ENCODE measurements around the gene OTOS. TPM values are rescaled to one million over a fixed set of nuclear protein-coding genes. Genes with fewer than 3 reads are reported as not detected.

The OTOS gene
- total and polyA plus RNA-seq, 9 of the 15 experiments (the other 6 are each of a cell fraction or from before 2014, with no cell fraction given) = not detected

GRCh38 chr2:240165661-240166060 lies 25.2 kb upstream of the OTOS start:
- CTCF ChIA-PET (ENCODE audit: low intra/inter-chr PET ratio) = no interaction called here
- TF ChIP-seq MTA3 (IDR thresholded peaks at IDR 0.05; ENCODE audit: borderline replicate concordance) (no peak), NR2C2 (CRISPR knock-in tag; IDR thresholded peaks at IDR 0.05) (no peak), NR2C2 (tag; IDR thresholded peaks at IDR 0.05) (no peak), POLR3G (IDR thresholded peaks at IDR 0.05; ENCODE audit: extremely low read depth, insufficient read length, insufficient replicate concordance) (no peak), ZNF408 (CRISPR knock-in tag; IDR thresholded peaks at IDR 0.05; ENCODE audit: low read depth) (no peak), NR2C1 (IDR thresholded peaks at IDR 0.05) (no peak), NR2C1 (tag; IDR thresholded peaks at IDR 0.05) (no peak), MAFG (tag; conservative IDR thresholded peaks at IDR 0.05) (no peak), PURB (CRISPR knock-in tag; IDR thresholded peaks at IDR 0.05; ENCODE audit: low read depth) (no peak)
- TF ChIP-seq, protein P1, sequence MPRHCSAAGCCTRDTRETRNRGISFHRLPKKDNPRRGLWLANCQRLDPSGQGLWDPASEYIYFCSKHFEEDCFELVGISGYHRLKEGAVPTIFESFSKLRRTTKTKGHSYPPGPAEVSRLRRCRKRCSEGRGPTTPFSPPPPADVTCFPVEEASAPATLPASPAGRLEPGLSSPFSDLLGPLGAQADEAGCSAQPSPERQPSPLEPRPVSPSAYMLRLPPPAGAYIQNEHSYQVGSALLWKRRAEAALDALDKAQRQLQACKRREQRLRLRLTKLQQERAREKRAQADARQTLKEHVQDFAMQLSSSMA (CRISPR knock-in tag; IDR thresholded peaks at IDR 0.05) = no peak
- TF ChIP-seq, protein P2, sequence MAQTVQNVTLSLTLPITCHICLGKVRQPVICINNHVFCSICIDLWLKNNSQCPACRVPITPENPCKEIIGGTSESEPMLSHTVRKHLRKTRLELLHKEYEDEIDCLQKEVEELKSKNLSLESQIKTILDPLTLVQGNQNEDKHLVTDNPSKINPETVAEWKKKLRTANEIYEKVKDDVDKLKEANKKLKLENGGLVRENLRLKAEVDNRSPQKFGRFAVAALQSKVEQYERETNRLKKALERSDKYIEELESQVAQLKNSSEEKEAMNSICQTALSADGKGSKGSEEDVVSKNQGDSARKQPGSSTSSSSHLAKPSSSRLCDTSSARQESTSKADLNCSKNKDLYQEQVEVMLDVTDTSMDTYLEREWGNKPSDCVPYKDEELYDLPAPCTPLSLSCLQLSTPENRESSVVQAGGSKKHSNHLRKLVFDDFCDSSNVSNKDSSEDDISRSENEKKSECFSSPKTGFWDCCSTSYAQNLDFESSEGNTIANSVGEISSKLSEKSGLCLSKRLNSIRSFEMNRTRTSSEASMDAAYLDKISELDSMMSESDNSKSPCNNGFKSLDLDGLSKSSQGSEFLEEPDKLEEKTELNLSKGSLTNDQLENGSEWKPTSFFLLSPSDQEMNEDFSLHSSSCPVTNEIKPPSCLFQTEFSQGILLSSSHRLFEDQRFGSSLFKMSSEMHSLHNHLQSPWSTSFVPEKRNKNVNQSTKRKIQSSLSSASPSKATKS (CRISPR knock-in tag; IDR thresholded peaks at IDR 0.05) = no peak
- TF ChIP-seq, protein P3, sequence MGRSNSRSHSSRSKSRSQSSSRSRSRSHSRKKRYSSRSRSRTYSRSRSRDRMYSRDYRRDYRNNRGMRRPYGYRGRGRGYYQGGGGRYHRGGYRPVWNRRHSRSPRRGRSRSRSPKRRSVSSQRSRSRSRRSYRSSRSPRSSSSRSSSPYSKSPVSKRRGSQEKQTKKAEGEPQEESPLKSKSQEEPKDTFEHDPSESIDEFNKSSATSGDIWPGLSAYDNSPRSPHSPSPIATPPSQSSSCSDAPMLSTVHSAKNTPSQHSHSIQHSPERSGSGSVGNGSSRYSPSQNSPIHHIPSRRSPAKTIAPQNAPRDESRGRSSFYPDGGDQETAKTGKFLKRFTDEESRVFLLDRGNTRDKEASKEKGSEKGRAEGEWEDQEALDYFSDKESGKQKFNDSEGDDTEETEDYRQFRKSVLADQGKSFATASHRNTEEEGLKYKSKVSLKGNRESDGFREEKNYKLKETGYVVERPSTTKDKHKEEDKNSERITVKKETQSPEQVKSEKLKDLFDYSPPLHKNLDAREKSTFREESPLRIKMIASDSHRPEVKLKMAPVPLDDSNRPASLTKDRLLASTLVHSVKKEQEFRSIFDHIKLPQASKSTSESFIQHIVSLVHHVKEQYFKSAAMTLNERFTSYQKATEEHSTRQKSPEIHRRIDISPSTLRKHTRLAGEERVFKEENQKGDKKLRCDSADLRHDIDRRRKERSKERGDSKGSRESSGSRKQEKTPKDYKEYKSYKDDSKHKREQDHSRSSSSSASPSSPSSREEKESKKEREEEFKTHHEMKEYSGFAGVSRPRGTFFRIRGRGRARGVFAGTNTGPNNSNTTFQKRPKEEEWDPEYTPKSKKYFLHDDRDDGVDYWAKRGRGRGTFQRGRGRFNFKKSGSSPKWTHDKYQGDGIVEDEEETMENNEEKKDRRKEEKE (IDR thresholded peaks at IDR 0.05; ENCODE audit: borderline replicate concordance in 1 of 2, control insufficient read depth in 1 of 2, low read depth in 2 of 2, low read length in 1 of 2) = no peak
- H2AFZ ChIP-seq (ENCODE audit: low read depth, low read length) = no peak overlapping the region
- FAIRE-seq (no peak), DNase-seq (ENCODE audit: extremely low read depth in 1 of 4, low spot score in 3 of 4) (no peak), ATAC-seq (no peak)
- BruUV-seq (replicated peaks) = no TSS peak
- in situ Hi-C loops (cut with MboI) = no loop called here
- no peak overlapping the region for H3K9ac ChIP-seq (ENCODE audit: insufficient read depth in 1 of 2, low read depth in 2 of 2, low read length in 2 of 2)
- 0% methylated on average over 2 of the region's 4 CpGs for WGBS (ENCODE audit: insufficient coverage, low coverage, missing lambda C conversion rate)
- POLR2A ChIA-PET = no interaction called here
- no peaks in the 10 kb centered on the region for H3K79me2 ChIP-seq (ENCODE audit: control insufficient read depth, insufficient read depth, low read length)
- no peaks in the 10 kb centered on the region for H3K9me1 ChIP-seq (ENCODE audit: control insufficient read depth, insufficient read depth, low read length)
- H3K27ac ChIP-seq (ENCODE audit: extremely low read depth, low read depth, low read length) = no peak overlapping the region
- H3K4me2 ChIP-seq (ENCODE audit: insufficient read depth, low read length) = no peak overlapping the region
- no peaks in the 10 kb centered on the region for H3K9me3 ChIP-seq (replicated peaks; ENCODE audit: control insufficient read depth, insufficient read depth, low read depth, low read length)
- no peaks in the 10 kb centered on the region for H3K4me1 ChIP-seq (replicated peaks in 1 of 2; ENCODE audit: control insufficient read depth in 2 of 2, insufficient read depth in 2 of 2, low read length in 2 of 2)
- H3K27me3 ChIP-seq (ENCODE audit: control insufficient read depth in 2 of 2, insufficient read depth in 2 of 2, low read length in 2 of 2) = peaks cover 0 to 46% of the 10 kb centered on the region in 2 experiments; a peak in 3 of 5 replicates
- H3K4me3 ChIP-seq = no peak overlapping the region
- H3K36me3 ChIP-seq (ENCODE audit: control insufficient read depth, insufficient read depth, low read length) = no peaks in the 10 kb centered on the region
- intact Hi-C loops (cut with micrococcal nuclease) = no loop called here
- H4K20me1 ChIP-seq (replicated peaks; ENCODE audit: control insufficient read depth, insufficient read depth, low read length) = no peaks in the 10 kb centered on the region
